Cardiac fibroblast (primary cell): ENCODE measurements around the gene MRPS18C.

ENCODE experiments used
- DNase-seq, 2 donors: peaks; one replicate each; pipeline versions ENCODE4 v3.0.0 to v3.0.0-alpha.2; 2010; ENCODE audit warnings: low read depth in 2 of 2
- H3K4me3 ChIP-seq, 2 donors: replicated peaks in 1 of 2; 1 replicate in 1 of 2; 2 replicates in 1 of 2; pipeline ENCODE4 v1.5.1; 2011; ENCODE audit warnings: low read depth in 2 of 2, low read length in 2 of 2, mild to moderate bottlenecking in 2 of 2, moderate library complexity in 1 of 2
- CTCF ChIP-seq: IDR thresholded peaks from one replicate; pipeline ENCODE4 v1.5.1; 2011; ENCODE audit warnings: low read depth, mild to moderate bottlenecking, low read length, inconsistent platforms

MRPS18C gene

GRCh38 chr4:83436680-83437079 lies 19.2 kb upstream of the MRPS18C start:
- no peak for TF ChIP-seq CTCF
- no peak overlapping the region for H3K4me3 ChIP-seq
- no peak for DNase-seq

DNA sequence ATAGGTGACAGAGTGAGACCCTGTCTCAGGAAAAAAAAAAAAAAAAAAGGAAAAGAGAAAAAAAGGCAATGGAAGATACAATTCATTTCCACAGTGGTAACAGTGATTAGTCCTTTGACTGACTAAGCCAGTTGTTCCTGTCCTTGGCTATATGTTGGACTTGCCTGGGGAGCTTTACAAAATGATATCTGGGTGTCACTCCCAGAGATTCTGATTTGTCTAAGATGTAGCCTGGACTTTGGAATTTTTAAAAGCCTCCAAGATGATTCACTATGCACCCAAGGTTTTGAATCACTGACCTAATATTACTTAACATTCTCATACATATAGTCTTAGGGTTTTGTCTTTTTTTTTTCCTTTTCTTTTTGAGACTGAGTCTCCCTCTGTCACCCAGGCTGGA lies 17.1 kb upstream of the MRPS18C start:
- peak in 1 of 2 donors; percentile 4 for DNase-seq
- H3K4me3 ChIP-seq: no peak overlapping the region
- TF ChIP-seq CTCF: no peak

DNA sequence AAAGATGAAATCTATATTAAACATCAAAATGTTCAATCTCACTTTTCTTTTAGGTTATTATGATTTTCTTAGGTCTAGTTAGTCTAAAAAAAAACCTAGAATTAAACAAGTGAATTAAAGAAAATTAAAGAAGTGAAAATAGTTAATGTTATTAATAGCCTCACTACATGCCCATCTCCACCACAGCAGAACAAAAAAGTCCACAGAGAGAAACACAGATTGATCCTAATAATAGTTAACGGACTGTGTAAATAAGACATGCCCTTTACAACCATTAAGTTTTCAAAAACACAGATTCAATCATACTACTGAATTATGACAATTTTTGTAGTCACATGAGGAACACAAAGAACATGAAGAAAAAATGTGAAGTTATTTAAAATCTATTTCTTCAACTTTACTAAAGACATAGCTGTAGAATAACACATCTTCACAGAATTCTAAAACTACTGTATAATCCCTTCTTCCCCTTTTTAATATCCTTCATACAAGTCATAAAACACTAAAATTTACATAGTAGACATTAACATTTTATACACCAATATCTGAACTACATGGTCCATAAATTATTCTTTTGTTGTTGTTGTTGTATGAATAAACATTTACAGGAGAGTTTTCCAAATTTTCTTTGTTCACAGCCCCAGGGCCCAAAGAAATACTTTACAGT lies 15.6 kb upstream of the MRPS18C start:
- no peak for TF ChIP-seq CTCF
- no peak for DNase-seq
- H3K4me3 ChIP-seq: no peak overlapping the region

DNA sequence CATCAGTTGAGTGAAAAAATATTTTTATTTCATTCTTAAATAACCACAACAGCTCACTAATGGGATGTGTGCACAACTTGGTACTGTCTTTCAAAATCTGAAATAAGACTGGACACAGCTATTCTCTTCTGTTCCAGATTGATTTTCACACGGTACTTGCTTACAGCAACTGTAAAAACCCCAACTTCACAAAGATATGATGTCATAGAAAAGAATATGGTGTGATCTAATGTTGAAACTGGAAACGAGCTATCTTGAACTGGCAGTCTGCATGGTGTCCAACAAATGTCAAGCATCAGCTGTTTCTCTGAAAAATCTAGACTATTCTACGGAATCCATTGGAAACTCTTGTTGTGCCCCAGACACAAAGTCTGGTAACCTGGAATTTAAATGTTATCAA lies 15.0 kb upstream of the MRPS18C start:
- no peak overlapping the region for H3K4me3 ChIP-seq
- no peak for DNase-seq
- TF ChIP-seq CTCF: no peak

GRCh38 chr4:83449009-83449408 lies 6.8 kb upstream of the MRPS18C start:
- no peak overlapping the region for H3K4me3 ChIP-seq
- TF ChIP-seq CTCF: no peak
- no peak for DNase-seq

- peak; percentile 21 to 31 for DNase-seq
- peak overlapping the region; percentile 85 to 94 for H3K4me3 ChIP-seq
- TF ChIP-seq CTCF: no peak
Observed at GRCh38 chr4:83454686-83455085, 1.2 kb upstream of the MRPS18C start.

- H3K4me3 ChIP-seq: peak overlapping the region; percentile 85 to 94
- no peak for TF ChIP-seq CTCF
- DNase-seq: no peak
Observed at GRCh38 chr4:83456184-83456501, 285 bp downstream of the MRPS18C start.
